Heart right ventricle (tissue), 16 donors: Measurements from ENCODE around the gene WDR91. TPM values are rescaled to one million over a fixed set of nuclear protein-coding genes. Genes with fewer than 3 reads are reported as not detected.

Experiments used
- ATAC-seq, 8 donors: fragments of 200-7000 bp; cut with Tn5 transposase; one replicate each; pipeline ENCODE4 v1.9.1; 2020; ENCODE audit warnings: mild to moderate bottlenecking in 8 of 8, moderate library complexity in 8 of 8, moderate number of reproducible peaks in 1 of 8
- DNase-seq, 2 donors: peaks; one replicate each; pipeline ENCODE4 v3.0.0-alpha.2; 2020
- H3K27ac ChIP-seq, 10 donors: fragments of 200-600 bp; sonication (generic) in 2 of 10; one replicate each; pipeline versions ENCODE4 v1.5.0 to v1.8.0; 2020 to 2022; ENCODE audit warnings: mild to moderate bottlenecking in 3 of 10
- H3K27me3 ChIP-seq, 7 donors: fragments of 200-600 bp; one replicate each; pipeline ENCODE4 v1.8.0; 2021 to 2022; ENCODE audit warnings: mild to moderate bottlenecking in 2 of 7
- H3K36me3 ChIP-seq, 9 donors: fragments of 200-600 bp; sonication (generic) in 1 of 9; one replicate each; pipeline versions ENCODE4 v1.5.0 to v1.8.0; 2020 to 2022; ENCODE audit warnings: mild to moderate bottlenecking in 2 of 9
- H3K4me1 ChIP-seq, 9 donors: fragments of 200-600 bp; sonication (generic) in 1 of 9; one replicate each; pipeline versions ENCODE4 v1.5.0 to v1.8.0; 2020 to 2022; ENCODE audit warnings: mild to moderate bottlenecking in 4 of 9
- H3K4me3 ChIP-seq, 10 donors: fragments of 200-600 bp; sonication (generic) in 2 of 10; one replicate each; pipeline versions ENCODE4 v1.5.0 to v1.8.0; 2020 to 2022; ENCODE audit warnings: mild to moderate bottlenecking in 7 of 10, moderate library complexity in 2 of 10
- H3K9me3 ChIP-seq, 11 donors: fragments of 200-600 bp in 10 of 11; sonication (generic) in 2 of 11; one replicate each; pipeline versions ENCODE4 v1.5.0 to v1.8.0; 2013 to 2022; ENCODE audit warnings: mild to moderate bottlenecking in 2 of 11, control low read depth in 1 of 11, moderate library complexity in 1 of 11
- CTCF ChIP-seq, 9 donors: fragments of 200-600 bp; sonication (generic) in 2 of 9; IDR thresholded peaks; one replicate each; pipeline versions ENCODE4 v1.5.0 to v1.8.0; 2021 to 2022; ENCODE audit warnings: antibody characterized with exemption in 9 of 9, mild to moderate bottlenecking in 5 of 9, moderate library complexity in 1 of 9
- WGBS, 2 donors: extraction: QIAGEN DNeasy Blood & Tissue Kit; methylation state at CpG; one replicate each; pipeline ENCODE4 v1.1.7; 2013; ENCODE audit warnings: inconsistent platforms in 1 of 2; 5-methylcytosine and 5-hydroxymethylcytosine counted together
- intact Hi-C, 10 donors: fragments of 100-400 bp; cut with DNase I; formaldehyde crosslinking; loops; one replicate each; pipeline versions ENCODE4 v1.11.1 to v1.14.2; 2022
- polyA plus RNA-seq, 2 donors: library from polyadenylated mRNA; stranded (reverse); fragments of 200-250 nt; gene quantifications; one replicate each; pipeline ENCODE4 v1.2.3, GENCODE V29; 2013
- total RNA-seq, 10 donors: library from RNA; stranded (reverse); fragmentation: NEBNext Ultra II Directional in 3 of 10; extraction: Animal tissue kit (Norgen Biotek cat#: 25700) in 3 of 10; gene quantifications; one replicate each; pipeline versions ENCODE4 v1.2.1 to v1.2.4, GENCODE V29; 2021 to 2023
- donor health status: Arrhythmogenic right ventricular cardiomyopathy.
- donor health status: ischemic (EF 13 %, LVEDD 7.1; RV severe dilation, severe dysfunction).
- donor health status: healthy with polysubstance abuse.
- donor health status: DM: no; HTN: yes; CAD: no.
- donor health status: DM: no; HTN: no; CAD: no.
- donor health status: ischemic (EF 25% LVEDD 6.9; RV normal size, moderate dysfunction).
- donor health status: ischemic (EF 25% LVEDD 5.7; RV mildly dilated, moderate dysfunction).
- donor health status: healthy.
- donor health status: DM: yes; HTN: yes; CAD: no.
- donor health status: Ischemic cardiomyopathy.
- donor health status: ischemic (EF 35%, LVEDD 5.7; RV mildly dilated, moderate dysfunction).
- donor health status: nonischemic (EF 11% LVEDD 7.7; RV severe dilation, severe dysfunction).
- donor health status: DM: yes; HTN: yes; CAD: no.
- donor health status: PGD.
- donor health status: ischemic (EF 29% LVEDD 5.4; RV normal size, mild dysfunction).
- donor health status: nonischemic (EF 23%, LVEDD 6.1; RV moderate dilation, normal function).

WDR91 gene
- total and polyA plus RNA-seq, 12 donors = 3.0 to 10.4 (median 5.9) TPM

GRCh38 chr7:135197343-135197742 is 14.0 kb downstream of the WDR91 start:
- no peaks in the 10 kb centered on the region for H3K9me3 ChIP-seq
- no peak for TF ChIP-seq CTCF (IDR thresholded peaks at IDR 0.05)
- H3K36me3 ChIP-seq = peaks cover 0 to 100% (median 32%) of the 10 kb centered on the region in 9 donors
- H3K4me1 ChIP-seq = peaks cover 0 to 12% (median 5%) of the 10 kb centered on the region in 9 donors
- H3K4me3 ChIP-seq = no peak overlapping the region
- no peak for ATAC-seq
- DNase-seq = no peak
- no peaks in the 10 kb centered on the region for H3K27me3 ChIP-seq
- 94 to 96% methylated on average over 2 of the region's 2 CpGs for WGBS, 2 donors
- no peak overlapping the region for H3K27ac ChIP-seq
- intact Hi-C loops = no loop called here

- WGBS, 2 donors = 95 to 96% methylated on average over 14 of the region's 14 CpGs
- Histone ChIP-seq H3K27ac (no peak overlapping the region), H3K9me3 (no peaks in the 10 kb centered on the region), H3K27me3 (no peaks in the 10 kb centered on the region), H3K4me3 (no peak overlapping the region), H3K36me3 (peaks cover 0 to 100% (median 34%) of the 10 kb centered on the region in 9 donors), H3K4me1 (peaks cover 0 to 7% (median 2%) of the 10 kb centered on the region in 9 donors)
- ATAC-seq = no peak
- TF ChIP-seq CTCF (IDR thresholded peaks at IDR 0.05) = no peak
- intact Hi-C loops = no loop called here
- DNase-seq = no peak
Observed at GRCh38 chr7:135195968-135196629, 15.2 kb downstream of the WDR91 start.

DNA sequence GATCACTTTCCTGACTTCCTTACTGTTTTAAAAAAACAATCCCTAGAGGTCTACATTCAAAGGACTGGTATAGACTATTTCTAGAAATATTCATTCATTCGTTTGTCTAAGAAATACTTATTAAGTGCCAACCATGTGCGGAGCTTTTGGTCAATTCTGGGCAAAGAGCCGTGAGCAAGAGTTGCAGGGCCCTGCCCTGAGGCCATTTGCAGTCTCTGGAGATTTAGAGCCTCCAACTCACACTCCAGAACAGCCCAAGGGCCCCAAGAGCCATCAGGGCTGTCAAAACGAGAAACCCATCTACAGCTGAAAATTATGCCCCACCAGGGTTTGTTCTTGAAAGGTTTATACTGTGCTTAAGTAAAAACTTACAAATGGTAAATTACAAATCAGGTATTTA is 16.2 kb downstream of the WDR91 start:
- no peak overlapping the region for H3K27ac ChIP-seq

GRCh38 chr7:135194494-135195095 is 16.7 kb downstream of the WDR91 start:
- no peaks in the 10 kb centered on the region for H3K27me3 ChIP-seq
- DNase-seq = no peak
- peaks cover 0 to 7% (median 0%) of the 10 kb centered on the region in 9 donors for H3K4me1 ChIP-seq
- no peaks in the 10 kb centered on the region for H3K9me3 ChIP-seq
- intact Hi-C loops = no loop called here
- H3K27ac ChIP-seq = peak overlapping the region in 1 of 10 donors; percentile 25
- H3K4me3 ChIP-seq = no peak overlapping the region
- WGBS, 2 donors = 79 to 80% methylated on average over 12 of the region's 12 CpGs
- TF ChIP-seq CTCF (IDR thresholded peaks at IDR 0.05) = no peak
- H3K36me3 ChIP-seq = peaks cover 0 to 100% (median 36%) of the 10 kb centered on the region in 9 donors
- no peak for ATAC-seq

More for the DNA sequence above, 16.2 kb downstream of the WDR91 start:
- Histone ChIP-seq H3K27me3 (no peaks in the 10 kb centered on the region), H3K4me1 (peaks cover 0 to 1% (median 0%) of the 10 kb centered on the region in 9 donors), H3K36me3 (peaks cover 0 to 100% (median 36%) of the 10 kb centered on the region in 9 donors), H3K4me3 (no peak overlapping the region), H3K9me3 (no peaks in the 10 kb centered on the region)
- ATAC-seq (no peak), DNase-seq (no peak)
- 84 to 86% methylated on average over 4 of the region's 4 CpGs for WGBS, 2 donors
- no peak for TF ChIP-seq CTCF (IDR thresholded peaks at IDR 0.05)
- intact Hi-C loops = no loop called here
